Mucosa of gallbladder (tissue), 1 donor: ENCODE measurements around the gene FBXL19. TPM values are rescaled to one million over a fixed set of nuclear protein-coding genes. Genes with fewer than 3 reads are reported as not detected.

ENCODE experiments used
- DNase-seq: peaks from one replicate; pipeline ENCODE4 v3.0.0-alpha.2; 2020; ENCODE audit warnings: low spot score
- total RNA-seq: library from RNA; stranded (reverse); gene quantifications from one replicate; pipeline ENCODE4 v1.2.1, GENCODE V29; 2021
- donor health status: DM: no; HTN: no; CAD: no.

Gene FBXL19
- total RNA-seq, 1 donor from 2014 or later, result 27.7 TPM

DNA sequence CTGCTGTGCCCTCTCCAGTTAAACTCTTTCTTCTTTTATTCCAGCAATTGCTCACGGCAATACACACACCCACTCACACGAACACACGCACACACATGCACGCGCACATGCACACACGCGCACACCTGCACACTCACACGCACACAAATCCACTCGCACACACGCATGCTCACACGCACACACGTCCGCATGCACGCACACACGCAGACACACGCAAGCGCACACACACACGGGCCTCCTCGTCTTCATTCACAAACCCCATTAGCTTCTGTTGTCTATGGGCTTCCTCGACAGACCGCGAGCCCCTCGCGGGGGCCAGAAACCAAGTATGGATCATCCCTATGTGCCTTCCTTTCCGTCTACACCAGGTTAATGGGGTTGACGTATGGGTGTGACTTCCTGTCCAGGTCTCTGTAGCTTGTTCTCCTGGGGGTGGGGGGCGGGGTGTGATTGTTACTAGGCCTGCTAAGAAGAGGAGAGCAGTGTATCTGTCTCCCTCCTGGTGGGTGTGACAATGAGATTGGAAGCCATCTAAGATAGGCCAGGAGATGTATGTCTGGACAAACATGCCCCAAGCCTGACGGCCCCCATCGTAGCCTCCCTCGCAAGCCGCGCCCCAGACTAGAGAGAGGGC, 27.6 kb upstream of the FBXL19 start:
- no peak for DNase-seq

DNA sequence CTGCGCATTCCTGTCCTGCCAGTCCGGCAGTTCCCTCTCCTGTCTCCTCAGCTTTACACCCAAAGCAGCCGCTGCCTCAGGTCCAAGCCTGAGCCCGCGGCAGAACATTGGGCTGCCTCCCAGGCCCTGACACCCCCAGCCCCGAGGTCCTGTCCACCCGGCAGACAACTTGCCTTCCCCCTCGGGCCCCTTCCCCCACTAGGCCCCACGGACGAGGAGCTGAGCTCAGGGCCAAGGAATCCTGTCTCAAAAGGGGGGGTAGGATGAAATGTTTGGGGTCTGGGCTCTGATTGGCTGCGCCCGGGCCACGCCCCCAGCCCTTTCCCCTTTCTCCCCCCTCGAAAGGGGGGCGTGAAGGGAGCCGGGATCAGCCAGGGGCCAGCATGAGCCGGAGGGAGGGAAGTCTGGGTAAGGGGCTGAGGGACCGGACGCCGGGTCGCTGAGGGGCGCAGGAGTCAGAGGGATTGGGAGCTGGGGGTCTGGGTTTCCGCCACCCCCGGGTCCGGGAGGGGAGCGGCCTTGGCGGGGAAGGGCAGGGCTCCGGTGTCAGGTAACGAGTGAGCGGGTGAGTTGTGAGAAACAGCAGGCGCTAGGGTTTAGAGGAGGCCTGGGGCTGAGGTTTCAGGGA, 27.0 kb upstream of the FBXL19 start, which contains the start of gene CTF1:
TSS of gene CTF1 (plus strand) at position 354 of the 628 bp plus-strand sequence. CDS start at position 384, 30 bp downstream.
- peak; percentile 64 for DNase-seq

DNA sequence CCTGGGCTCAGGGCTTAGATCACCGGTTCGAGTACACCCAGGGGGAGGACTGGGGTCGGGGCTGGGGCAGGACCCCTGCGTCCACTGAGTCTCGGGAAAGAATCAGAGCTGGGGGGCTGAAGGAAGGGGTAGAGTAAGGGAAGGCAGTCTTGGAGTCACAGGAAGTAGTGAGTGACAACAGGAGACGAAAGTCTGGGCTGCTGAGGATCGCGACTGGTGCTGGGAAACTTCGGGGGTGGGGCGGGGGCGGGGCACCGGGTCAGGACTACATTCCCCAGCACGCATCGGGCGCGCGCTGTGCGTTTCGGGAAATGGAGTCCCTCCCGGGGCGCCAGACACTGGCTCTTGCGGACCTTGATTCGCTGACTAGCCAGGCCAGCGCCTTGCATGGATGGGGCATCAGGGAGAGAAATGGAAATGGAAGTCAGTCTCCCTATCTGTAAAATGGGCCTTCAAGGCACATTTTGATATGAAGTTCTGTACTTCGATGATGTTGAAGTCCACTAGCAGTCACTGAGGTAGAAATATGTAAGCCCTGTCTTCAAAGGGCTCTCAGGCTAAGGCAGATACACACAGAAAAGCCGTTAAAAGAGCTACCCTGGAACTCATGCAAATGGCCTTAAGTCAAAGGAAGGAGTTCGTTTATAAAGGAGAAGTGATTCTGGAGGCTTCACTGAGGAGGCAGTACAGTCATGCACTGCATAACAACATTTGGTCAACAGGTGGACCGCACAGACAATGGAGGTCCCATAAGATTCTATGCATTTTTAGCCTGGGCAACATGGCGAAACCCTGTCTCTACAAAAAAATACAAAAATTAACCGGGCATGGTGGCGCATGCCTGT, 26.3 kb upstream of the FBXL19 start:
- peak; percentile 90 for DNase-seq

GRCh38 chr16:30899794-30900193, 23.6 kb upstream of the FBXL19 start:
- no peak for DNase-seq

DNA sequence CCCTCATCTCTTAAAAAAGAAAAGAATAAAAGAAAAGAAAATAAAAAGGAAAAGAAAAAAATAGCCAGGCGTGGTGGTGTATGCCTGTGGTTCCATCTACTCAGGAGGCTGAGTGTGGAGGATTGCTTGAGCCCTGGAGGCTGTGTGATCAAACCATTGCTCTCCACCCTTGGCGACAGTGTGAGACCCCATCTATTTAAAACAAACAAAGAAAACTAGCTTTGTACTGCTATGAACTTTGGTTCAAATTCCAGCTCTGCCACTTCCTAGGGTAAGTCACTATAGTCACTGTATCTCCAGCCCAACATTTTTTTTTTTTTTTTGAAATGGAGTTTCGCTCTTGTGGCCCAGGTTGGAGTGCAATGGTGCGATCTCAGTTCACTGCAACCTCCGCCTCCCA, 22.8 kb upstream of the FBXL19 start:
- DNase-seq, result no peak

- DNase-seq, result no peak
These were observed 22.0 kb upstream of the FBXL19 start for GRCh38 chr16:30901201-30902028.

- DNase-seq, result peak; percentile 61
These were observed 21.1 kb upstream of the FBXL19 start for GRCh38 chr16:30902029-30902972.

DNA sequence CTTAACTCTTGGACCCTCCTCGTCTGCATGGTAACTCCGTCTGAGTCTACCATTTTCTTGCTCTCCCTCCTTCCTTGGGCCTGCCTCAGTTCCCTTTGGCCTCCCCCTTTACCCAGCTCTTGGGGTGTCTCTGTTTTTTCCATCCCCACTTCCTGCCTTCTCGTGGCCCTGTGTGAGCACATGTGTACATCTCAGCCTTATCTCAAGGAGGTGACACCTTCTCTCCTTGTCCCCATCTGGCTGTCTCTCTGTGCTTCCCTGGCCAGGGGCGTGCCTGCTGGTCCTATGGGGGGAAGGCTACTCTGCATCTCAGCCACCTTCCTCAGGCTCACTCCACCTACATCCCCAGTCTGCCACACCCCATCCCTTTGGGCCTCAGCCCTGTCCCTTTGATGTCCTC, 20.4 kb upstream of the FBXL19 start:
- DNase-seq, result no peak

DNA sequence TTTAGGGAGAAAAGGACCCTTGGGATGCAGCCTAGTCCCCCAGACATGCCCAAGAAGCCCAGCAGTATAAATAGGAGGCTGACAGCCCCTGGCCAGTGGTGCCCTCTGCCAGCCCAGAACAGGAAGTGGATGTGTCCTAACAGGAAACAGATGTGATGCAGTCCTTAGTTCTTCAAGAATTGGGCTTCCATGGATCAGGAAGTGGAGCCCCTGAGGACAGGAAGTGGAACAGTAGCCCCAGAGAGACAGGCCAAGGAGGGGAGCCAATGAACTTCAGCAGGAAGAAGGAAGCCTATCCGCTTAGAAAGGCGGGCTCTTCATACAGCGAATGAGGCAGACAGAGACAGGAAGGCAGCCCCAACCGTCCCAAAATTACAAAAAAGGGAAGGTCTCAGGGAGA, 19.8 kb upstream of the FBXL19 start:
- no peak for DNase-seq

GRCh38 chr16:30904114-30904780, 19.1 kb upstream of the FBXL19 start:
- DNase-seq, result no peak

- DNase-seq, result no peak
These were observed 16.3 kb upstream of the FBXL19 start for GRCh38 chr16:30907064-30907463.

DNA sequence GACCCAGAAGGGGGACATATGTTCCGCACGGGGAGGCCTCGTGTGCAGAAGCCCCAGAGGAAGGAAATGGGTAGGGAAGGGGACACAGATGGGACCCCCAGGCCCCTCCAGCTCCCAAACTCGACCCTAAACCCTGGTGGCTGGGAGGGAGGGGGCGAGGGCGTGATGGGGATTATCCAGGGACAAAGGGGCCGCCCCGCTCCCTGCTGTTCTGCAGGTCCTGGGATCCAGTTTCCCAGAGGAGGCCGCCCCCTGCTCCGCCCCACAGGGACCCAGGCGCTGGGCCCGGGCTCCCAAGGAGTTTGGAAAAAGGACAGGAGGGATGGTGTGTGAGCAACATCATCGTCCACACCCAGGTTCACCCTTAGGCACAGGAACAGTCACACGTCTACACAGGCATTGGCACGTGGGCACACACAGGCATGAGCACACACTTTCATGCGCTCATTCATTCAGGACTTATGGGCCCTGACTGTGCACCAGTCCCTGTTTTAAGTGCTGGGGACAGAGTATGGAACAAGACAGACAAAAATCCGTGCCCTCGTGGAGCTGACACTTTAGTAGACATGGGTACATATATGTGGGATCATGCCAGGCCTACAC, 12.8 kb upstream of the FBXL19 start:
- no peak for DNase-seq

DNA sequence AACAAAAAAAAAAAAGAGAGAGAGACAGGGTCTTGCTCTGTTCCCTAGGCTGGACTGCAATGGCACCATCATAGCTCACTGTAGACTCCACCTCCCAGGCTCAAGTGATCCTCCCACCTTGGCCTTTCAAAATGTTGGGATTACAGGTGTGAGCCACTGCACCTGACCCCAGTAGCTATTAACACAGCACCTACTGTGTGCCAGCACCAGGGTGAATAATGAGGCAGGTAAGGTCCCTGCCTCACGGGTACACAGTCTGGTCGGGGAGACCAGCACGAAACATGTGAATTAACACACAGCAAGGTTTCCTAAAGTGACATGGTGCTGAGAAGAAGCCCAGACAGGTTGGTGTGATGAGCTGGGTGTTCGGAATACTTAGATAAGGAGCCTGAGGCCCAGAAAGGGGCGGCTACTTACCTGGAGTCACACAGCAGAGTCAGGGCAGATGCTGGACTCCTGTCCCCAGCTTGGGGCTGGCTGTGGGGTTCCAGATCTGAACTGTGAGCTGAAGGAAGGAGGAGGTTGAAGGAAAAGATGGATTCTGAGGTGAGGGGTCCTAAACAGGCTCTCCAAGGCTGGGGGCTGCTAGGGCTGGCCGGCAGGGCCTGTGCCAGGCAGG, 10.5 kb upstream of the FBXL19 start:
- no peak for DNase-seq

DNA sequence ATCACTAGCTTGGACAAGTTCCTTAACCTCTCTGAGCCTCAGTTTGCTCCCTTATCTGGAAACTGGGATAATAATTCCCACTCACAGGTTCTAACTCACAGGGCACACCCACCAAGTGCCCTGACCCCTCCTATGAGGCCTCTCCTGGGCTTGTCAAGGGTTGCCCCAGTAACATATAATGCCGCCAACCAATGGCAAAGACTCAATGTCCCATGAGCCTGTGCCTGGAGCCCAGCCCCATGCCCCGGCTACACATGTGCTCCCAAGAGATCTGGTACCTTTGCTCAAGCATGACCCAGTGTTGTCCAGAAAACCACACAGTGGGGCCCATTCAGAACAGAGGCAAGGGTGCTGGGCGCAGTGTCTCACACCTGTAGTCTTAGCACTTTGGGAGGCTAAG, 8.5 kb upstream of the FBXL19 start:
- DNase-seq, result no peak

DNA sequence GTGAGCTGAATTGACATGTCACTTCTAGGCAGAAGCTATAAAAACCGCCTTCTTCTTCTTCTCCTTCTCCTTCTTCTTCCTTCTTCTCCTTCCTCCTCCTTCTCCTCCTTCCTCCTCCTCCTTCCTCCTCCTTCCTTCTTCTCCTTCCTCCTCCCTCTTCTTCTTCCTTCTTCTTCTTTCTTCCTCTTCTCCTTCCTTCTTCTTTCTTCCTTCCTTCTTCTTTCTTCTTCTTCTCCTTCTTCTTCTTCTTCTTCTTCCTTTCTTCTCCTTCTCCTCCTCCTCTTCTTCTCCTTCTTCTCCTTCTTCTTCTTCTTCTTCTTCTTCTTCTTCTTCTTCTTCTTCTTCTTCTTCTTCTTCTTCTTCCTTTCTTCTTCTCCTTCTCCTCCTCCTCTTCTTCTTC, 4.8 kb upstream of the FBXL19 start:
- DNase-seq, result no peak

DNA sequence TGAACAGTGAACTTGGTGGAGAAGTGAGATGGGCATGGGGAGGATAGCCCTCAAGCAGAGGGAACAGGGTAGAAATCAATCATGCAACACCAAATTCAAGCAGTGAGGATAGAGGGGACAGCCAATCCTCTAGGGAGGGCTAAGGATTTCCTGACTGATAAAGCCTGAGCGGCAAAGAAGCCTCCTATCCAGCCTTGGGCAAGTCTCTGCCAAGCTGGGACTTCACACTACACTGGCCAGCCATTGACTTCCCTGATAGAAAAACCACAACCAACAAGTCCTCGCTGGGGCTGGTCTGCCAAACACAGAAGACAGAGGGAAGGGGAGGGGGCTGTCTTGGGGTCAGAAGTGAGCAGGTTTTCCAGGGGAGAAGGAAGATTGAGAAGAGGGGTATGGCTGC, 2.5 kb upstream of the FBXL19 start:
- DNase-seq, result no peak

- no peak for DNase-seq
These were observed 2.0 kb upstream of the FBXL19 start for GRCh38 chr16:30921459-30921747.

- peak; percentile 91 for DNase-seq
These were observed 1.5 kb upstream of the FBXL19 start for GRCh38 chr16:30921748-30922419.

DNA sequence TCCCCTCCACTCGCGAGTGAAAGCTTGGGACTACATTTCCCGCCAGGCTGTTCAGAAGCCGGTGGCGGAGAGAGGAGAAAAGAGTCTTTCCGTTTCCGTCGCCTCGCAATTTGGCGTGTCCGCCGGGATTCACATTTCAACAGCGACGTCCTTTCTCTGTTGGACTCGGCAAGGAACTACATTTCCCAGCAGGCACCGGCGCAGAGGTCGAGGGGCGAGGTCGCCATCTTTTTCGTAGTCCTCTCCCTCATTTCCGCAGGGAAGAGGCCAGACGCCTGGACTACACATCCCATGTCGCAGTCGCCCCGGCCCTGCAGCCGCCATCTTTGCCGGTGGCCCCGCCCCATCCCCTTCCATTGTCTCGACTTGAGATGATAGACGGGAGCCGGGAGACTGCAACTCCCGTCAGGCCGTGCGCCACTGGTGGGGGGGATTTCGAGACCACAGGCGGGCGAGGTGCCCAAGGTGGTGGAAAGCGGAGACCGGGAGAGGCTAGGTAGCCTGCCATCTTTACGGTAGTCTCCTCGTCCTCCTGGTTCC, 882 bp upstream of the FBXL19 start:
- DNase-seq, result peak; percentile 100
